ENCODE results near the gene IFT81. TPM values are rescaled to one million over a fixed set of nuclear protein-coding genes. Genes with fewer than 3 reads are reported as not detected.

The IFT81 gene
- total and polyA plus RNA-seq, 2 donors (not counting 3 experiments of a cell fraction or from before 2014, with no cell fraction given), result 2.4 to 9.8 TPM

- H3K9ac ChIP-seq (replicated peaks; ENCODE audit: extremely low read depth, insufficient read depth, low read length), result no peak overlapping the region
- H3K4me1 ChIP-seq (ENCODE audit: control insufficient read depth, extremely low read depth, insufficient read depth, low read length), result no peaks in the 10 kb centered on the region
- H3K9me3 ChIP-seq (replicated peaks; ENCODE audit: control insufficient read depth, insufficient read depth, low read length), result no peaks in the 10 kb centered on the region
- BruUV-seq (replicated peaks), result no TSS peak
- no peak for DNase-seq (ENCODE audit: low read depth, low spot score)
- no peak overlapping the region for H2AFZ ChIP-seq (ENCODE audit: low read depth, low read length)
- H3K27ac ChIP-seq (ENCODE audit: insufficient read depth, low read depth, low read length), result no peak overlapping the region
- ChIA-PET CTCF (no interaction called here), POLR2A (no interaction called here)
- H3K4me3 ChIP-seq (replicated peaks in 1 of 3; ENCODE audit: insufficient read depth in 1 of 3, low read depth in 1 of 3, low read length in 3 of 3), result no peak overlapping the region
- H4K20me1 ChIP-seq (replicated peaks; ENCODE audit: control insufficient read depth, extremely low read depth, insufficient read depth, low read length), result no peaks in the 10 kb centered on the region
- dilution Hi-C loops (cut with MboI; ENCODE audit: extremely low pct_ligation_motif_present, low sequenced_read_pairs) (no loop called here), intact Hi-C loops (cut with micrococcal nuclease) (no loop called here)
- H3K9me1 ChIP-seq (replicated peaks; ENCODE audit: control insufficient read depth, extremely low read depth, insufficient read depth, low read length), result no peaks in the 10 kb centered on the region
- H3K79me2 ChIP-seq (ENCODE audit: control insufficient read depth, insufficient read depth, low read length), result no peaks in the 10 kb centered on the region
- H3K36me3 ChIP-seq (ENCODE audit: control insufficient read depth in 2 of 2, extremely low read depth in 1 of 2, insufficient read depth in 2 of 2, low read length in 2 of 2), result peaks cover 0 to 5% of the 10 kb centered on the region in 2 experiments
- FAIRE-seq, result no peak
- no peaks in the 10 kb centered on the region for H3K27me3 ChIP-seq (ENCODE audit: control insufficient read depth in 2 of 2, insufficient read depth in 2 of 2, low read length in 2 of 2)
- H3K4me2 ChIP-seq (ENCODE audit: insufficient read depth, low read length), result no peak overlapping the region
- TF ChIP-seq FOS (IDR thresholded peaks at IDR 0.05; ENCODE audit: borderline replicate concordance, insufficient read depth, low read length) (no peak), CTCF (IDR thresholded peaks at IDR 0.05; ENCODE audit: extremely low read depth in 1 of 2, insufficient read depth in 1 of 2, low read depth in 1 of 2, low read length in 2 of 2) (no peak), EZH2 (IDR thresholded peaks at IDR 0.05; ENCODE audit: borderline replicate concordance, low read depth, low read length, severe bottlenecking) (no peak), GATA2 (IDR thresholded peaks at IDR 0.05; ENCODE audit: insufficient read depth, insufficient read length, low read depth, low read length) (no peak), JUN (IDR thresholded peaks at IDR 0.05; ENCODE audit: borderline replicate concordance, insufficient read depth, insufficient read length, low read depth) (no peak), POLR2A (IDR thresholded peaks at IDR 0.05; ENCODE audit: low read depth, low read length) (no peak), MAX (IDR thresholded peaks at IDR 0.05; ENCODE audit: insufficient read depth, insufficient read length) (no peak), MYC (IDR thresholded peaks at IDR 0.05; ENCODE audit: low read depth, low read length) (no peak), POLR2AphosphoS5 (IDR thresholded peaks at IDR 0.05; ENCODE audit: insufficient read depth, low read depth, low read length) (no peak)
Measured at GRCh38 chr12:110183386-110183785, 59.2 kb downstream of the IFT81 start.

Measured in endothelial cell of umbilical vein (primary cell).